SIG-M5 treated with dmso at 0.1 percent for 504 hours (cell line): Measurements from ENCODE around the gene BACE1-AS.
A peak's percentile ranks its signal among the peaks of the same experiment; 100 is the strongest.
"Not testable (repeated sequence)": the region's sequence is repeated elsewhere in the genome, so short reads cannot be mapped to it uniquely, and the experiment has no call there.

Experiments
- DNase-seq: peaks from one replicate; lab custom pipeline; 2025; ENCODE audit not compliant: unreplicated experiment; lab: John Stamatoyannopoulos, UW

The BACE1-AS gene

DNA sequence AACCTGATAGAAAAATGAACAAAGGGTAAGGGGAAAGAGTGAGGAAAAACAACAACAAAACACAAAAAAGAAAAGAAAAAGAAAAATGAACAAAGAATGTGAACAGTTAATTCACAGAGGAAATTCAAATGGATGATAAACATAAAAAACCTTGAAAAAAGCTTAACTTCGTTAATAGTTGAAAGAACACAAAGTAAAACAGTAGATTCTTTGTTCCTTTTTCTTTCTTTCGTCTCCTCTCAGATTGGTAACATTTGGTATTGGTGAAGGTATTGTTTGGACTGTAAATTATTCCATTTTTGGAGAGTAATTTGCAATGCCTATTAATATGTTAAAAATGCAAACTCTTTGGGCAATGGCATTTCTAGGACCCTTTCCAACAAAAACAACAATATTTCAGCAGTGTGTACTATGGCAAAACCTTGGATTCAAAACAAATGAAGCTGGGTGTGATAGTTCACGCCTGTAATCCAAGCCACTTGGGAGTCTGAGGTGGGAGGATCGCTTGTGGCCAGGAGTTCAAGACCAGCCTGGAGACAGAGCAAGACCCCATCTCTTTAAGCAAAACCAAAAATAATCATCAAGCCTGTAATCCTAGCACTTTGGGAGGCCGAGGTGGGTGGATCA, 28.2 kb downstream of the BACE1-AS start:
- DNase-seq: no peak

DNA sequence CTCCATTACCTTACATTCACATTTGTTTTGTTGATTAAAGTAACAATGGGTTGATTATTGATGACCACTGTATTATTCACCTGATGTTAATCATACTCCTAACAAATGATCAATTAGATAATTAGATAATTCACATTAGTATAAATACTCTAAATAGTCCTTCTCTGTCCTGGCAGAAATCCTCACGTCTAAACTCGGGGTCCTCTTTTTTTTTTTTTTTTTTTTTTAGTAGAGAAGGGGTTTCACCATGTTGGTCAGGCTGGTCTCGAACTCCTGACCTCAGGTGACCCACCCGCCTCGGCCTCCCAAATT, 36.1 kb downstream of the BACE1-AS start:
- DNase-seq: not testable (repeated sequence)

DNA sequence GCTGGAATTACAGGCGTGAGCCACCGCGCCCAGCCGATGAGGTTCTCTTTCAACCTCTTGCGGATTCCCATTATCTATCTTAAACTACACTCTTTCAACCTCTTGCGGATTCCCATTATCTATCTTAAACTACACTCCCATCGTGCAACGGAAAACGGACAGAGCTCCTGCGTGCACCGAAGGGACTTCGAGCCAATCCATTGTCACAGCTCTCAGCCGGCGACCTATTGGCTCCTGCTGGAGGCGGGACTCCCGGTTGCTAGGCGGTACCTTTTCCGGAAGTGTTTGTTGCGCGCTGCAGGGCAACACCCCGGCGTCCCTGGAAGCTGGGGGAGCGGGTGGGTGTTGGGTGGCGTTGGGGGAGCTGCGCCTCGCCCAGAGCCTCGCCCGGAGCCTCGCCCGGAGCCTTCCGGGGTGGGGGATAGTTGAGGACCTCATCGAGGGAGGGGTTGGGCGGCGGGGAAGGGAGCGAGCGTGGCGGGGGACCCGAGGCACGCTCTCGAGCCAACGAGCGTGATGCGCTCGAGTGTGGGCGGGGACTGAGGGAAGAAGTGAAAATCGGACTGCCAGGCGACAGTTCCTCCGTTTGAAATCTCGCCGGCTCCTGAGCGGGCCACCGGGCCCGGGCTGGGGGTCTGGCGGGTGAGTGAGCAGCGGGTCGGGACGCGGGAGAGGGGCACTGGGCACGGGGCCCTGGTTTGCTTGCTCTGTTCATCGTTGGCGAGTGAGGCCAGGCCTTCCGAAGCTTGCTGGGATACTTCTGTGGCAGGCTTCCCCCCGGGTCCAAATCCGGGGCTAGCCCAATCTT, 36.6 kb downstream of the BACE1-AS start, which contains the start of gene CEP164:
CEP164 (plus strand) TSS at position 288 of the 808 bp plus-strand sequence. CDS start 10,733 bp downstream, outside the sequence.
- DNase-seq: peak; percentile 97

DNA sequence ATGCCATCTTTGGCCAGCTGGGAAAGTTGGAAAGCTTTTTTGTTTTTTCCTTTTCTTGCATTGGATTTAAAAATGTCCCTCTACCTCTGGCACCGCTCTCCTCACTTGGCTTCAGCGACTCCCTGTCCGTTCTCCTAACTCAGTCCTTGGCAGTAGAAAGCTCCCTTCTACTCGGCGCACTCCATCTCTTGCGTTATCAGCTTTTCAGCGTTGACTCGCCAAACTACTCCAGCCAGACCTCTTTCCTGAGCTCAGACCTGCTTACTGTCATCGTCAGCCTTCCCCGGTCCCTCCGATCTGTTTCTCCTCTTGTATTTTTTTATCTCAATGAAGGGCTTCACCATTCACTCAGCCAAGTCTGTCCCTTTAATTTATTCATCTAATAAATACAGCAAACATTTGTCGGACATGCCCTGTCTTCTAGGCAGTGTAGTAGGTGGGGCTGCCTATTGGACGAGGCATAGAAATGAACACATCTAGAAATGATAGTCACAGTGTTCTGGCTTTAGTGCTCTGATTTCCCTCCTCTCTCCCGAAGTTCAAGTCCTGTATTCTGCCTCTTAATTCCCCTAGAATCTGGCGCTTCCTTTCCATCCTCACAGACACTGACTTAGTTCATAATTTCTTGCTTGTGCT, 37.3 kb downstream of the BACE1-AS start:
- peak; percentile 47 for DNase-seq

DNA sequence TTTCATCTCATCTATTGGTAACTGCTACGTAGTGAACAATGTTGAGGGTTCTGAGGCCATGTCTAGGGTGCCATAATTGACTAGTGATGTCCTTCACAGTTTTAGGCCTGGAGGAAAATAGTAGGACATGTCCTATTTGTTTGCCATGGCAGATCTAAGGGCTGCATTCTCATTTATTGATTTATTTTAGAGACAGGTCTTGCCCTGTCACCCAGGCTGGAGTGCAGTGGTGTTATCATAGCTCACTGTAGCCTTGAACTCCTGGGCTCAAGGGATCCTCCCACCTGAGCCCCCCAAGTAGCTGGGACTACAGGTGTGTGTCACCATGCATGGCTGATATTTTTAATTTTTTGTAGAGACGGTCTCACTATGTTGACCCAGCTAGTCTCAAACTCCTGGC, 41.7 kb downstream of the BACE1-AS start:
- DNase-seq: no peak

DNA sequence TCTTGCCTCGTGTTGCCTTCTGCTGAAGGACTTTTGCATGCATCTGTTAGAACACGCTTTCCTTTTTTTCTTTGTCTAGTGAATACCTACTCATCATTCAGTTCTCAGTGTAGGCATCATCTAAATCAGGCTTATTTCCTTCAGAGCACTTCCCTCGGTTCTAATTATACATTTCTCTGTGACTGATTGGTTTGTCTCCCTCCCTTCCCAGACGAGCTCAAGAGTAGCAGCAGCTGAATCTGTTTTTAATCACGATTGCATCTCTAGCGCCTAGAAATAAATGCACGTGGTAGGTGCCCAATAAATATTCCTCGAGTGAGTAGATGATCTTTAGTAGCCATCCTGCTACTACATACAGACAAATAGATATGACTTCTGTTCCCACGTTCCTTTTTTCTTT, 42.8 kb downstream of the BACE1-AS start:
- DNase-seq: no peak

DNA sequence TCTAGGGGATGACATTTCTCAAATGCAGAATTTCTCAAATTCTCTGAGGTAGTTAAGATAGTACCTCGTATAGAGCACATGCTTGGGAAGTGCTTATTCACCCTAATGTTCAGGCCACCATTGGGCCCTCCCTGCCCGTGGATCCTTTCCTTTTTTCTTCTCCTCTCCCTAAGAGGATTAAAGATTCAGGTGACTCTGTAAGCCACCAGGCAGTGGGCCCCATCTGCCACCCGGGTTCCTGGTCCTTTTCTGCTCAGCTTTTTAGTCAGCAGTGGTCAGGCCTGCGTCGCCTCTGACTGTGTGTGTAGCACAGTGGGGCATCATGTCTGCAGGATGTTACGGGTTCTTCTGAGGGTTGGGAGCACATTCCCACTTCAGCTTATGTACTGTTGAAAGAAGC, 43.8 kb downstream of the BACE1-AS start:
- DNase-seq: no peak

DNA sequence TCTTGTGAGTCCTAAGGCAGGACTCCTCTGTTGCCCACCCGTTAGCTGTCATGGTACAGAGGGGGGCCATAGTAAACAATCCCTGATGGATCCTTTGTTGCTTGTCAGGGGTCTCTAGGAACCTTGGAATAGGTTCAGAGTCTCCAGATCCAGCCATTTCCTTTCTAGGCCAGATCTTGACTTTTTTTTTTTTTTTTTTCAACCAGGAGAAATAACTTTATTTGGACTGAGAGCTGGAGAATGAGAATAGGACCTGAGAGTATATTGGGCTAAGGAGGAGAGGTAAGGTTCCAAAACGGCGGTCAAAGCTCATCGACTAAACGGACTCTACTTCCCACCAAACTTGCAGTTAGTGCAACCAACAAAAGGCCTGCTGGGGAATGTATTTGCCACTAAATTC, 44.3 kb downstream of the BACE1-AS start:
- no peak for DNase-seq

DNA sequence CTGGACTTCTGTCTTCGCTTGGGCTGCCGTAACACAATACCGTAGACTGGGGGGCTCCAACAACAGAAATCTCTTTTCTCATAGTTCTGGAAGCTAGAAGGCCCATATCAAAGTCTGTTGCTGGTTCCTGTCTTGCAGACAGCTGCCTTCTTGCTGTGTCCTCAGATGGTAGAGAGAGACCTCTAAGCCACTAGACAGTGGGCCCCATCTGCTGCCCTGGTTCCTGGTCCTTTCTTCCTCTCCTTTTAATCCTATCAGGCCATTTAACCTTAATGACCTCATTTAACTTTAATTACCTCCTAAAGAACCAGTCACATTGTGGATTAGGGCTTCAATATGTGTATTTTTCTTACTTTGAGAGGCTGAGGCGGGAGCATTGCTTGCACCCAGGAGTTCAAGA, 45.9 kb downstream of the BACE1-AS start:
- no peak for DNase-seq
